Measurements from ENCODE around the gene CCDC87. TPM values are rescaled to one million over a fixed set of nuclear protein-coding genes. Genes with fewer than 3 reads are reported as not detected.

Gene CCDC87
- total and polyA plus RNA-seq, 2 donors (not counting 3 experiments of a cell fraction or from before 2014, with no cell fraction given): 0.06 to 0.22 TPM

- DNase-seq (ENCODE audit: low read depth, low spot score): no peak
- Histone ChIP-seq H3K4me2 (ENCODE audit: insufficient read depth, low read length) (no peak overlapping the region), H3K9me1 (replicated peaks; ENCODE audit: control insufficient read depth, extremely low read depth, insufficient read depth, low read length) (no peaks in the 10 kb centered on the region), H3K9ac (replicated peaks; ENCODE audit: extremely low read depth, insufficient read depth, low read length) (no peak overlapping the region), H3K4me1 (ENCODE audit: control insufficient read depth, extremely low read depth, insufficient read depth, low read length) (peaks cover 3% of the 10 kb centered on the region), H3K9me3 (replicated peaks; ENCODE audit: control insufficient read depth, insufficient read depth, low read length) (no peaks in the 10 kb centered on the region), H3K27ac (ENCODE audit: insufficient read depth, low read depth, low read length) (no peak overlapping the region), H2AFZ (ENCODE audit: low read depth, low read length) (no peak overlapping the region), H3K79me2 (ENCODE audit: control insufficient read depth, insufficient read depth, low read length) (no peaks in the 10 kb centered on the region), H3K4me3 (replicated peaks in 1 of 3; ENCODE audit: insufficient read depth in 1 of 3, low read depth in 1 of 3, low read length in 3 of 3) (no peak overlapping the region), H4K20me1 (replicated peaks; ENCODE audit: control insufficient read depth, extremely low read depth, insufficient read depth, low read length) (no peaks in the 10 kb centered on the region), H3K36me3 (ENCODE audit: control insufficient read depth in 2 of 2, extremely low read depth in 1 of 2, insufficient read depth in 2 of 2, low read length in 2 of 2) (no peaks in the 10 kb centered on the region), H3K27me3 (ENCODE audit: control insufficient read depth in 2 of 2, insufficient read depth in 2 of 2, low read length in 2 of 2) (no peaks in the 10 kb centered on the region)
- intact Hi-C loops (cut with micrococcal nuclease) (no loop called here), dilution Hi-C loops (cut with MboI; ENCODE audit: extremely low pct_ligation_motif_present, low sequenced_read_pairs) (no loop called here)
- TF ChIP-seq POLR2A (IDR thresholded peaks at IDR 0.05; ENCODE audit: low read depth, low read length) (no peak), MAX (IDR thresholded peaks at IDR 0.05; ENCODE audit: insufficient read depth, insufficient read length) (no peak), JUN (IDR thresholded peaks at IDR 0.05; ENCODE audit: borderline replicate concordance, insufficient read depth, insufficient read length, low read depth) (no peak), GATA2 (IDR thresholded peaks at IDR 0.05; ENCODE audit: insufficient read depth, insufficient read length, low read depth, low read length) (no peak), EZH2 (IDR thresholded peaks at IDR 0.05; ENCODE audit: borderline replicate concordance, low read depth, low read length, severe bottlenecking) (no peak)
- TF ChIP-seq, protein P1, sequence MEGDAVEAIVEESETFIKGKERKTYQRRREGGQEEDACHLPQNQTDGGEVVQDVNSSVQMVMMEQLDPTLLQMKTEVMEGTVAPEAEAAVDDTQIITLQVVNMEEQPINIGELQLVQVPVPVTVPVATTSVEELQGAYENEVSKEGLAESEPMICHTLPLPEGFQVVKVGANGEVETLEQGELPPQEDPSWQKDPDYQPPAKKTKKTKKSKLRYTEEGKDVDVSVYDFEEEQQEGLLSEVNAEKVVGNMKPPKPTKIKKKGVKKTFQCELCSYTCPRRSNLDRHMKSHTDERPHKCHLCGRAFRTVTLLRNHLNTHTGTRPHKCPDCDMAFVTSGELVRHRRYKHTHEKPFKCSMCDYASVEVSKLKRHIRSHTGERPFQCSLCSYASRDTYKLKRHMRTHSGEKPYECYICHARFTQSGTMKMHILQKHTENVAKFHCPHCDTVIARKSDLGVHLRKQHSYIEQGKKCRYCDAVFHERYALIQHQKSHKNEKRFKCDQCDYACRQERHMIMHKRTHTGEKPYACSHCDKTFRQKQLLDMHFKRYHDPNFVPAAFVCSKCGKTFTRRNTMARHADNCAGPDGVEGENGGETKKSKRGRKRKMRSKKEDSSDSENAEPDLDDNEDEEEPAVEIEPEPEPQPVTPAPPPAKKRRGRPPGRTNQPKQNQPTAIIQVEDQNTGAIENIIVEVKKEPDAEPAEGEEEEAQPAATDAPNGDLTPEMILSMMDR (IDR thresholded peaks at IDR 0.05; ENCODE audit: extremely low read depth in 1 of 2, insufficient read depth in 1 of 2, low read depth in 1 of 2, low read length in 2 of 2): no peak
- no peak for FAIRE-seq
- POLR2A ChIA-PET: no interaction called here
- BruUV-seq (replicated peaks): no TSS peak
- CTCF ChIA-PET: no interaction called here
Measured at GRCh38 chr11:66566221-66566620, 26.6 kb downstream of the CCDC87 start.

DNA sequence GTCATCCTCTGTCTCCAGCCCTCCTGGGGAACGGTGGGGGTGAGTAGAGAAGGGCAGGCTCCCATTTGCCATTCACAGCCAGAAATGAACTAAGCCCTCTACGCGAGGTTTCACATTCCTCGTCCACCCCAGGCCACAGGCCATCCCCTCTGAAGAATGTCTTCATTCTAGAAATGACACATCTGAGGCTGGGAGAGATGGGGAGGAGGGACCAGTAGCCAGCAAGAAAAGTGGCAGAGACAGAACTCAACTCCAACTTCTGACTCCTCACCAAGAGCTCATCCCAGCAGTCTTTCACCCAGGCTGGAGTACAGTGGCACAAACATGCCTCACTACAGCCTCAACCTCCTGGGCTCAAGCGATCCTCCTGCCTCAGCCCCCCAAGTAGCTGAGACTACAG is 27.9 kb downstream of the CCDC87 start:
- FAIRE-seq (no peak), DNase-seq (ENCODE audit: low read depth, low spot score) (no peak)
- ChIA-PET POLR2A (no interaction called here), CTCF (no interaction called here)
- Histone ChIP-seq H3K4me2 (ENCODE audit: insufficient read depth, low read length) (no peak overlapping the region), H3K27ac (ENCODE audit: insufficient read depth, low read depth, low read length) (no peak overlapping the region), H3K9ac (replicated peaks; ENCODE audit: extremely low read depth, insufficient read depth, low read length) (no peak overlapping the region), H3K9me1 (replicated peaks; ENCODE audit: control insufficient read depth, extremely low read depth, insufficient read depth, low read length) (no peaks in the 10 kb centered on the region), H2AFZ (ENCODE audit: low read depth, low read length) (no peak overlapping the region), H3K79me2 (ENCODE audit: control insufficient read depth, insufficient read depth, low read length) (no peaks in the 10 kb centered on the region), H4K20me1 (replicated peaks; ENCODE audit: control insufficient read depth, extremely low read depth, insufficient read depth, low read length) (no peaks in the 10 kb centered on the region), H3K4me1 (ENCODE audit: control insufficient read depth, extremely low read depth, insufficient read depth, low read length) (peaks cover 3% of the 10 kb centered on the region), H3K9me3 (replicated peaks; ENCODE audit: control insufficient read depth, insufficient read depth, low read length) (no peaks in the 10 kb centered on the region), H3K27me3 (ENCODE audit: control insufficient read depth in 2 of 2, insufficient read depth in 2 of 2, low read length in 2 of 2) (no peaks in the 10 kb centered on the region), H3K36me3 (ENCODE audit: control insufficient read depth in 2 of 2, extremely low read depth in 1 of 2, insufficient read depth in 2 of 2, low read length in 2 of 2) (no peaks in the 10 kb centered on the region), H3K4me3 (replicated peaks in 1 of 3; ENCODE audit: insufficient read depth in 1 of 3, low read depth in 1 of 3, low read length in 3 of 3) (no peak overlapping the region)
- dilution Hi-C loops (cut with MboI; ENCODE audit: extremely low pct_ligation_motif_present, low sequenced_read_pairs) (no loop called here), intact Hi-C loops (cut with micrococcal nuclease) (no loop called here)
- BruUV-seq (replicated peaks): no TSS peak
- TF ChIP-seq FOS (IDR thresholded peaks at IDR 0.05; ENCODE audit: borderline replicate concordance, insufficient read depth, low read length) (no peak), POLR2A (IDR thresholded peaks at IDR 0.05; ENCODE audit: low read depth, low read length) (no peak), GATA2 (IDR thresholded peaks at IDR 0.05; ENCODE audit: insufficient read depth, insufficient read length, low read depth, low read length) (no peak), MYC (IDR thresholded peaks at IDR 0.05; ENCODE audit: low read depth, low read length) (no peak), POLR2AphosphoS5 (IDR thresholded peaks at IDR 0.05; ENCODE audit: insufficient read depth, low read depth, low read length) (no peak), JUN (IDR thresholded peaks at IDR 0.05; ENCODE audit: borderline replicate concordance, insufficient read depth, insufficient read length, low read depth) (no peak), EZH2 (IDR thresholded peaks at IDR 0.05; ENCODE audit: borderline replicate concordance, low read depth, low read length, severe bottlenecking) (no peak), MAX (IDR thresholded peaks at IDR 0.05; ENCODE audit: insufficient read depth, insufficient read length) (no peak)
- TF ChIP-seq, protein P1 (IDR thresholded peaks at IDR 0.05; ENCODE audit: extremely low read depth in 1 of 2, insufficient read depth in 1 of 2, low read depth in 1 of 2, low read length in 2 of 2): no peak
